ENCODE measurements around the gene SNX24. TPM values are rescaled to one million over a fixed set of nuclear protein-coding genes. Genes with fewer than 3 reads are reported as not detected.

The SNX24 gene
- total and polyA plus RNA-seq, 4 donors, result 6.3 to 10.1 (median 9.1) TPM

GRCh38 chr5:122957457-122957856 is 112.0 kb downstream of the SNX24 start:
- H3K9me3 ChIP-seq (ENCODE audit: control insufficient read depth in 4 of 4, low read length in 3 of 4), result no peaks in the 10 kb centered on the region
- TF ChIP-seq RXRA (IDR thresholded peaks at IDR 0.05) (no peak), MAX (IDR thresholded peaks at IDR 0.05) (no peak), HNF4G (IDR thresholded peaks at IDR 0.05) (no peak), GABPA (IDR thresholded peaks at IDR 0.05 in 1 of 2, conservative IDR thresholded peaks at IDR 0.05 in 1 of 2) (no peak), YY1 (IDR thresholded peaks at IDR 0.05) (no peak), SP1 (IDR thresholded peaks at IDR 0.05) (no peak), ATF3 (IDR thresholded peaks at IDR 0.05) (no peak), NR2F2 (IDR thresholded peaks at IDR 0.05) (no peak), REST (IDR thresholded peaks at IDR 0.05) (no peak), HNF4A (conservative IDR thresholded peaks at IDR 0.05) (no peak), FOXA1 (IDR thresholded peaks at IDR 0.05) (no peak), ZBTB33 (IDR thresholded peaks at IDR 0.05) (no peak), FOXA2 (IDR thresholded peaks at IDR 0.05) (no peak), JUND (IDR thresholded peaks at IDR 0.05) (no peak)

GRCh38 chr5:122959740-122960445 is 114.5 kb downstream of the SNX24 start:
- DNase-seq (ENCODE audit: low spot score), result no peak
- no peaks in the 10 kb centered on the region for H3K9me3 ChIP-seq (ENCODE audit: control insufficient read depth in 4 of 4, low read length in 3 of 4)
- H3K4me3 ChIP-seq (ENCODE audit: low read depth in 1 of 3, low read length in 3 of 3), result no peak overlapping the region
- H3K36me3 ChIP-seq (ENCODE audit: control insufficient read depth in 4 of 4, insufficient read depth in 3 of 4, low read depth in 1 of 4, low read length in 3 of 4), result no peaks in the 10 kb centered on the region
- H3K27ac ChIP-seq (ENCODE audit: low read depth in 1 of 2, low read length in 2 of 2), result no peak overlapping the region
- 52% methylated on average over 4 of the region's 4 CpGs for WGBS
- H3K4me1 ChIP-seq (ENCODE audit: control insufficient read depth in 4 of 4, insufficient read depth in 4 of 4, low read length in 3 of 4), result peaks cover 0 to 3% (median 0%) of the 10 kb centered on the region in 4 donors
- H3K9ac ChIP-seq (ENCODE audit: low read depth in 1 of 2, low read length in 2 of 2), result no peak overlapping the region
- H3K27me3 ChIP-seq (ENCODE audit: control insufficient read depth in 4 of 4, insufficient read depth in 4 of 4, low read length in 3 of 4), result no peaks in the 10 kb centered on the region
- no peak for TF ChIP-seq HNF4G (IDR thresholded peaks at IDR 0.05)
- no peak for TF ChIP-seq FOXA2 (IDR thresholded peaks at IDR 0.05)
- no peak for TF ChIP-seq RXRA (IDR thresholded peaks at IDR 0.05)
- TF ChIP-seq RAD21 (IDR thresholded peaks at IDR 0.05), result no peak
- TF ChIP-seq EGR1 (IDR thresholded peaks at IDR 0.05; ENCODE audit: low read depth in 2 of 2), result no peak
- no peak for TF ChIP-seq SP1 (IDR thresholded peaks at IDR 0.05)
- TF ChIP-seq ZBTB33 (IDR thresholded peaks at IDR 0.05), result no peak
- TF ChIP-seq ATF3 (IDR thresholded peaks at IDR 0.05), result no peak
- TF ChIP-seq NR2F2 (IDR thresholded peaks at IDR 0.05), result no peak
- TF ChIP-seq REST (IDR thresholded peaks at IDR 0.05), result no peak
- no peak for TF ChIP-seq CTCF (IDR thresholded peaks at IDR 0.05; ENCODE audit: low read depth, low read length, missing input control)
- no peak for TF ChIP-seq FOXA1 (IDR thresholded peaks at IDR 0.05)

More at GRCh38 chr5:122957457-122957856, 112.0 kb downstream of the SNX24 start:
- Histone ChIP-seq H3K36me3 (ENCODE audit: control insufficient read depth in 4 of 4, insufficient read depth in 3 of 4, low read depth in 1 of 4, low read length in 3 of 4) (no peaks in the 10 kb centered on the region), H3K4me3 (ENCODE audit: low read depth in 1 of 3, low read length in 3 of 3) (no peak overlapping the region), H3K4me1 (ENCODE audit: control insufficient read depth in 4 of 4, insufficient read depth in 4 of 4, low read length in 3 of 4) (peaks cover 0 to 3% (median 0%) of the 10 kb centered on the region in 4 donors), H3K27ac (ENCODE audit: low read depth in 1 of 2, low read length in 2 of 2) (no peak overlapping the region), H3K27me3 (ENCODE audit: control insufficient read depth in 4 of 4, insufficient read depth in 4 of 4, low read length in 3 of 4) (no peaks in the 10 kb centered on the region), H3K9ac (ENCODE audit: low read depth in 1 of 2, low read length in 2 of 2) (no peak overlapping the region)
- DNase-seq (ENCODE audit: low spot score), result no peak
